ENCODE results near the gene ARFGAP2. TPM values are rescaled to one million over a fixed set of nuclear protein-coding genes. Genes with fewer than 3 reads are reported as not detected.

Gene ARFGAP2
- total RNA-seq, 4 donors from 2014 or later: 95.3 to 171 (median 119) TPM

- intact Hi-C loops (cut with DNase I): no loop called here
- peak overlapping the region; percentile 92 to 98 (median 98) for H3K27ac ChIP-seq
- H3K27me3 ChIP-seq: peaks cover 0 to 17% (median 0%) of the 10 kb centered on the region in 4 donors
- no peak for DNase-seq
- peaks cover 0 to 17% (median 0%) of the 10 kb centered on the region in 3 donors for H3K36me3 ChIP-seq
- H3K4me3 ChIP-seq: peak overlapping the region; percentile 74 to 94 (median 78)
- whole genome bisulfite sequencing, 2 donors: 0 to 1% methylated on average over 24 to 31 of the region's 63 CpGs
- TF ChIP-seq POLR2A (IDR thresholded peaks at IDR 0.05): peak in 1 of 4 donors; percentile 51
- no peak for TF ChIP-seq CTCF (IDR thresholded peaks at IDR 0.05)
- no peaks in the 10 kb centered on the region for H3K9me3 ChIP-seq
- H3K4me1 ChIP-seq: peaks cover 27 to 67% (median 30%) of the 10 kb centered on the region in 3 donors
These were observed 10.3 kb upstream of the ARFGAP2 start for GRCh38 chr11:47186700-47187695.

- intact Hi-C loops (cut with DNase I): no loop called here
- no peaks in the 10 kb centered on the region for H3K9me3 ChIP-seq
- H3K4me1 ChIP-seq: peaks cover 27 to 67% (median 30%) of the 10 kb centered on the region in 3 donors
- no peak for DNase-seq
- peak within 1 kb of the TSS; percentile 74 to 94 (median 78) for H3K4me3 ChIP-seq
- no CpG with 5 or more reads among the region's 80 CpGs for WGBS, 2 donors
- H3K36me3 ChIP-seq: peaks cover 0 to 25% (median 0%) of the 10 kb centered on the region in 3 donors
- H3K27me3 ChIP-seq: peaks cover 0 to 17% (median 0%) of the 10 kb centered on the region in 4 donors
- TF ChIP-seq POLR2A (IDR thresholded peaks at IDR 0.05) (peak in 1 of 4 donors; percentile 61), CTCF (IDR thresholded peaks at IDR 0.05) (peak in 2 of 6 experiments; percentile 17 to 28)
- peak within 1 kb of the TSS; percentile 92 to 98 (median 98) for H3K27ac ChIP-seq
These were observed 9.5 kb upstream of the ARFGAP2 start, which contains the start of gene PACSIN3 for GRCh38 chr11:47186076-47186699. PACSIN3 (minus strand) TSS chr11:47186434; CDS start chr11:47182727, 3,707 bp downstream.

GRCh38 chr11:47185305-47186075, 8.8 kb upstream of the ARFGAP2 start:
- intact Hi-C loops (cut with DNase I): no loop called here
- H3K9me3 ChIP-seq: no peaks in the 10 kb centered on the region
- H3K27ac ChIP-seq: peak overlapping the region; percentile 92 to 98 (median 98)
- peak overlapping the region; percentile 74 to 94 (median 78) for H3K4me3 ChIP-seq
- DNase-seq: no peak
- 0% methylated on average over 7 of the region's 50 CpGs; no CpG with 5 or more reads in 1 of the 2 donors for WGBS, 2 donors
- peak in 2 of 4 donors; percentile 52 to 79 for TF ChIP-seq POLR2A (IDR thresholded peaks at IDR 0.05)
- TF ChIP-seq CTCF (IDR thresholded peaks at IDR 0.05): peak in 1 of 6 experiments; percentile 2
- H3K36me3 ChIP-seq: peaks cover 0 to 32% (median 1%) of the 10 kb centered on the region in 3 donors
- peaks cover 27 to 67% (median 30%) of the 10 kb centered on the region in 3 donors for H3K4me1 ChIP-seq
- peaks cover 0 to 17% (median 0%) of the 10 kb centered on the region in 4 donors for H3K27me3 ChIP-seq

- WGBS, 2 donors: 8% methylated on average over 6 of the region's 13 CpGs; no CpG with 5 or more reads in 1 of the 2 donors
- no peak for DNase-seq
These were observed 8.1 kb upstream of the ARFGAP2 start for GRCh38 chr11:47184711-47185304.

More at GRCh38 chr11:47184711-47185304, 8.1 kb upstream of the ARFGAP2 start:
- Histone ChIP-seq H3K4me3 (peak overlapping the region; percentile 74 to 94 (median 78)), H3K9me3 (no peaks in the 10 kb centered on the region), H3K27me3 (peaks cover 0 to 17% (median 0%) of the 10 kb centered on the region in 4 donors), H3K36me3 (peaks cover 0 to 39% (median 8%) of the 10 kb centered on the region in 3 donors), H3K4me1 (peaks cover 27 to 67% (median 30%) of the 10 kb centered on the region in 3 donors), H3K27ac (peak overlapping the region; percentile 92 to 98 (median 98))
- TF ChIP-seq POLR2A (IDR thresholded peaks at IDR 0.05): no peak
- TF ChIP-seq CTCF (IDR thresholded peaks at IDR 0.05): no peak
- intact Hi-C loops (cut with DNase I): loop anchor here (5.0 kb wide), 2 partner anchors 32 to 82 kb away; no protein-coding TSS in a partner anchor

Measured in esophagus squamous epithelium (tissue), 5 donors.